Bronchial epithelial cell (primary cell): ENCODE data around the gene DGKG. TPM values are rescaled to one million over a fixed set of nuclear protein-coding genes. Genes with fewer than 3 reads are reported as not detected.

Source experiments
- DNase-seq: peaks from one replicate; pipeline ENCODE4 v3.0.0-alpha.2; 2010; ENCODE audit warnings: low read depth
- FAIRE-seq: peaks from 2 replicates; lab custom pipeline; 2011; peaks lifted over from hg19 to GRCh38; lab: Jason Lieb, UNC
- H3K27me3 ChIP-seq: 2 replicates; pipeline ENCODE4 v1.5.1; 2011; ENCODE audit warnings: low read length; ENCODE audit not compliant: control insufficient read depth, insufficient read depth
- H3K36me3 ChIP-seq: 2 replicates; pipeline ENCODE4 v1.5.1; 2011; ENCODE audit warnings: low read length; ENCODE audit not compliant: control insufficient read depth, insufficient read depth
- H3K4me3 ChIP-seq: 2 replicates; pipeline ENCODE4 v1.5.1; 2011; ENCODE audit warnings: mild to moderate bottlenecking, low read depth, low read length, control low read depth
- total RNA-seq: library from RNA; depleted of rRNA; stranded (reverse); fragments of >200 nt; gene quantifications from 2 replicates; pipeline ENCODE4 v1.2.1, GENCODE V29; 2014
- TF ChIP-seq, protein P1 (sequence below): IDR thresholded peaks from 2 replicates; pipeline ENCODE4 v1.5.1; 2011; ENCODE audit warnings: mild to moderate bottlenecking, moderate library complexity, low read length, control low read depth, inconsistent platforms; ENCODE audit not compliant: insufficient read depth, severe bottlenecking

DGKG gene
- total RNA-seq, 1 donor from 2014 or later, result not detected

DNA sequence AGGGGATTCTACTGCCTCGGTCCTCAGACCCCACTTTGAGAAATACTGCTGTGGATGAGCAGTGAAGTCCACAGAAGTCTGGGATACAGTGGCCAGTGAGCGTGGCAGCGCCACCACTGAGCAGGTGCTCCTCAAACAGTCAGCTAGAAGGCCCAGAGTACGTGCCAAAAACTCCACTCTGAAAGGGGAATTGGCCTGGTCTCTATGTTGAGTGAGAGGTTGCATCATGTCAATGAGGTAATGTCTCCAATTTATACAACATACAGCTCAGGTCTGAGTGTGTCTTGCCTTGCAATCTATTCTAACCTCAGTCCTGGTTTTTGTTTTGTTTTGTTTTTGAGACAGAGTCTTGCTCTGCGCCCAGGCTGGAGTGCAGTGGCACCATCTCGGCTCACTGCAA is 199.8 kb downstream of the DGKG start:
- no peaks in the 10 kb centered on the region for H3K36me3 ChIP-seq
- TF ChIP-seq, protein P1, sequence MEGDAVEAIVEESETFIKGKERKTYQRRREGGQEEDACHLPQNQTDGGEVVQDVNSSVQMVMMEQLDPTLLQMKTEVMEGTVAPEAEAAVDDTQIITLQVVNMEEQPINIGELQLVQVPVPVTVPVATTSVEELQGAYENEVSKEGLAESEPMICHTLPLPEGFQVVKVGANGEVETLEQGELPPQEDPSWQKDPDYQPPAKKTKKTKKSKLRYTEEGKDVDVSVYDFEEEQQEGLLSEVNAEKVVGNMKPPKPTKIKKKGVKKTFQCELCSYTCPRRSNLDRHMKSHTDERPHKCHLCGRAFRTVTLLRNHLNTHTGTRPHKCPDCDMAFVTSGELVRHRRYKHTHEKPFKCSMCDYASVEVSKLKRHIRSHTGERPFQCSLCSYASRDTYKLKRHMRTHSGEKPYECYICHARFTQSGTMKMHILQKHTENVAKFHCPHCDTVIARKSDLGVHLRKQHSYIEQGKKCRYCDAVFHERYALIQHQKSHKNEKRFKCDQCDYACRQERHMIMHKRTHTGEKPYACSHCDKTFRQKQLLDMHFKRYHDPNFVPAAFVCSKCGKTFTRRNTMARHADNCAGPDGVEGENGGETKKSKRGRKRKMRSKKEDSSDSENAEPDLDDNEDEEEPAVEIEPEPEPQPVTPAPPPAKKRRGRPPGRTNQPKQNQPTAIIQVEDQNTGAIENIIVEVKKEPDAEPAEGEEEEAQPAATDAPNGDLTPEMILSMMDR, result no peak
- H3K4me3 ChIP-seq, result no peak overlapping the region
- FAIRE-seq (no peak), DNase-seq (peak; percentile 20)
- H3K27me3 ChIP-seq, result peaks cover 5% of the 10 kb centered on the region

DNA sequence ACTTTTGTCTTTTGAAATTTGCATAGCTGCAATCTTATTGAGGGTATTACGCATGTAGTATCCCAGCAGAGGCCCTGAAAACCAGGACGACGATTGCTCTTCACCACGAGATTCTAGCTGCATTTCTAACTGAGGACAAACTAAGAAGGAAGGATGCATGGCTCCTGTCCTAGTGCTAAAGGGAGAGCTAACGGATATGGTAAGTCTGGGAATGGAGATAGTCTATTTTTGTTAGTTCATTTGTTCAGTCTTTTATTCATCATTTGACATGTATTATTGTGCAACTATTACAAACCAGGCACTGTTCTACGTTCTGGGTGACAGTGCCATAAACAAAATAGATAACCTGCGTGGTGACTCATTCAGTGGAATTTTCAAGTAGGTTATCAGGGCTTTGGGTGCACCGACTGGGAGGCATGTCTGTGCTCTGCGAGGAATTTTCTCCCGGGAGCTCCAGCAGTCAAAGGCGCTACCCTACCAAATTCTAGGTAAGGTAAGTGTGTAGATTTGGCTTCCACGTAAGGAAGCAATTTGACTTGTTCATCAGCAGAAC is 201.3 kb downstream of the DGKG start:
- Histone ChIP-seq H3K4me3 (no peak overlapping the region), H3K27me3 (peaks cover 5% of the 10 kb centered on the region), H3K36me3 (no peaks in the 10 kb centered on the region)
- no peak for FAIRE-seq
- TF ChIP-seq, protein P1, result no peak
- no peak for DNase-seq

DNA sequence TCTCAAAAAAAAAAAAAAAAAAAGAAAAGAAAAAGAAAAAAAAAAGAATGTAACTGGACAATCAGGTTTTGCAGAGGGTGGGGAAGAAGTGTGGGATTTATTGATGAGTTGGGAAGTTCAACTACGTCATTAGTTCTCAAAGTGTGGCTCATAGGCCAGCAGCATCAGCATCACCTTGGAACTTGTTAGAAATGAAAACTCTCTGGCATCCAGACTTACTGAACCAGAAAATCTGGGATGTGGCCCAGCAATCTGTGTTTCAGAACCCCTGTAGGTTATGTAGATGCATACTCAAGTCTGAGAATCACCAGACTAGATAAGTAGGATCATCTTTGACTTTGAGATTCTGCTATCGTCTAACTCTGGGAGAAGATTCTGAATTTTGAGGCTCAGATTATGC is 207.4 kb downstream of the DGKG start:
- TF ChIP-seq, protein P1, result no peak
- peaks cover 3% of the 10 kb centered on the region for H3K27me3 ChIP-seq
- no peak overlapping the region for H3K4me3 ChIP-seq
- FAIRE-seq (no peak), DNase-seq (no peak)
- H3K36me3 ChIP-seq, result no peaks in the 10 kb centered on the region

DNA sequence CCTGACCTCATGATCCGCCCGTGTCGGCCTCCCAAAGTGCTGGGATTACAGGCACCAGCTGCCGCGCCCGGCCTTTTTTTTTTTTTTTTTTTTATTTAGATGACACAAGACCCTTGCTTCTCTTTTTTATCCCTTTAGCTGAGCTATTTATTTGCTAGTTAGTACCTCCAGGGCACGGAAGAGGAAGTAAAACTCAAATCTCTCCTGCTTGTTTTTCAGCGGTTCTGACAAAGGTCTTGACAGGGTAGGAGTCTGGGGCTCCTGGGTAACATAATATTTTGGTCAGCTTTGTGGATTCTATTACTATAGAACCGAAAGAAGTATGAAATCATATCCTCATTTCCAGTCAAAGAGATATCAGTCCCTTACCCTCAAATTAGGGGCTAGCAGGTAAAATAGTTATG is 209.1 kb downstream of the DGKG start:
- H3K36me3 ChIP-seq, result no peaks in the 10 kb centered on the region
- H3K4me3 ChIP-seq, result no peak overlapping the region
- TF ChIP-seq, protein P1, result no peak
- FAIRE-seq, result no peak
- H3K27me3 ChIP-seq, result peaks cover 3% of the 10 kb centered on the region
- no peak for DNase-seq

DNA sequence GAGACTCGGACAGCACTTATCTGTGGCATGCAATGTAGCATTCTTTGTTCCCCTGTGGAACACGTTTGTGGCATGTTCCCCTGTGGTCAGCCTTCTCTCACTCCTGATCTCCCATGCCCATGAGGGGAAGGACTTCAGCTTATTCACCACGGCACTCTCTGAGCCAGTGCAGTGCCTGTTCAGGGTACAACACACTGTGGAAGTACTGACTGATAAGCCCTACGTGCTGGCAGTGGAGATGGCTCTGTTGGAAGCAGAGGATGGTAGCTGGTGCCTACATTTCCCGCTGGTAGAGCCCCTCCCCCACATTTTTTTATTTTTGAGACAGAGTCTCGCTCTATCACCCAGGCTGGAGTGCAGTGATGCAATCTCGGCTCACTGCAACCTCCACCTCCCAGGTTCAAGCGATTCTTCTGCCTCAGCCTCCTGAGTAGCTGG is 209.7 kb downstream of the DGKG start:
- TF ChIP-seq, protein P1, result no peak
- FAIRE-seq, result no peak
- DNase-seq, result no peak
- peaks cover 3% of the 10 kb centered on the region for H3K27me3 ChIP-seq
- no peak overlapping the region for H3K4me3 ChIP-seq
- no peaks in the 10 kb centered on the region for H3K36me3 ChIP-seq
